Thymus (tissue), 11 donors: ENCODE data around the gene PRICKLE1. TPM values are rescaled to one million over a fixed set of nuclear protein-coding genes. Genes with fewer than 3 reads are reported as not detected.

ENCODE experiments used
- DNase-seq, 9 donors: peaks; one replicate each; pipeline ENCODE4 v3.0.0-alpha.2; 2013; ENCODE audit warnings: low spot score in 9 of 9, low read depth in 6 of 9, missing footprints in 1 of 9
- H3K27ac ChIP-seq, 2 donors: one replicate each; pipeline ENCODE4 v1.5.1; 2013; ENCODE audit warnings: control low read depth in 1 of 2, low read depth in 1 of 2, low read length in 1 of 2, mild to moderate bottlenecking in 1 of 2, moderate library complexity in 1 of 2
- H3K27me3 ChIP-seq, 2 donors: one replicate each; pipeline ENCODE4 v1.5.1; 2013; ENCODE audit warnings: low read length in 1 of 2; ENCODE audit not compliant: control insufficient read depth in 2 of 2, insufficient read depth in 1 of 2
- H3K36me3 ChIP-seq, 2 donors: one replicate each; pipeline ENCODE4 v1.5.1; 2013; ENCODE audit warnings: low read length in 1 of 2, mild to moderate bottlenecking in 1 of 2, moderate library complexity in 1 of 2; ENCODE audit not compliant: control insufficient read depth in 2 of 2, insufficient read depth in 2 of 2
- H3K4me1 ChIP-seq, 2 donors: one replicate each; pipeline ENCODE4 v1.5.1; 2013; ENCODE audit warnings: low read length in 2 of 2; ENCODE audit not compliant: control insufficient read depth in 2 of 2, insufficient read depth in 2 of 2
- H3K4me3 ChIP-seq, 2 donors: one replicate each; pipeline ENCODE4 v1.5.1; 2013; ENCODE audit warnings: low read length in 2 of 2, control low read depth in 1 of 2, mild to moderate bottlenecking in 1 of 2
- H3K9me3 ChIP-seq, 2 donors: one replicate each; pipeline ENCODE4 v1.5.1; 2013; ENCODE audit warnings: low read length in 1 of 2, mild to moderate bottlenecking in 1 of 2; ENCODE audit not compliant: control insufficient read depth in 2 of 2, insufficient read depth in 1 of 2
- WGBS: extraction: QIAGEN DNeasy Blood & Tissue Kit; methylation state at CpG from one replicate; pipeline ENCODE4 v1.1.7; 2013; 5-methylcytosine and 5-hydroxymethylcytosine counted together
- polyA plus RNA-seq: library from polyadenylated mRNA; stranded (reverse); fragments of 200-250 nt; gene quantifications from one replicate; pipeline ENCODE4 v1.2.3, GENCODE V29; 2013
- total RNA-seq: library from RNA; stranded (reverse); fragments of 120-200 nt; gene quantifications from one replicate; pipeline ENCODE4 v1.2.4, GENCODE V29; 2013
- donor health status: healthy.

The PRICKLE1 gene
- total and polyA plus RNA-seq, 2 donors, result 1.3 to 1.4 TPM

DNA sequence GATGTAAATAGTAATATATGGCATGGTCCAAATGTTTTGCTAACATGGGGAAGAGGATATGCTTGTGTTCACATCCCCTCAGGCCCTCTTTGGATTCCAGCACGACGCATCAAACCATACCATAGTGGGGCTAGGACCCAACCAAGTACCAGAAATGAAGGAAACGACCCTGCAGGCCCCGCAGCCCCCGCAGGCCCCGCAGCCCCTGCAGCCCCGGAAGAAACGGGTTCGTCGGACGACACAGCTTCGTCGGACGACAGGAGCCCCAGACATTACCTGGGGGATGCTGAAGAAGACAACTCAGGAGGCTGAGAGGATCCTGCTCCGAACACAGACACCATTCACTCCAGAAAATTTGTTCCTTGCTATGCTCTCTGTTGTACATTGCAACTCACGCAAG, 143.7 kb downstream of the PRICKLE1 start:
- 99% methylated on average over 16 of the region's 16 CpGs for WGBS

DNA sequence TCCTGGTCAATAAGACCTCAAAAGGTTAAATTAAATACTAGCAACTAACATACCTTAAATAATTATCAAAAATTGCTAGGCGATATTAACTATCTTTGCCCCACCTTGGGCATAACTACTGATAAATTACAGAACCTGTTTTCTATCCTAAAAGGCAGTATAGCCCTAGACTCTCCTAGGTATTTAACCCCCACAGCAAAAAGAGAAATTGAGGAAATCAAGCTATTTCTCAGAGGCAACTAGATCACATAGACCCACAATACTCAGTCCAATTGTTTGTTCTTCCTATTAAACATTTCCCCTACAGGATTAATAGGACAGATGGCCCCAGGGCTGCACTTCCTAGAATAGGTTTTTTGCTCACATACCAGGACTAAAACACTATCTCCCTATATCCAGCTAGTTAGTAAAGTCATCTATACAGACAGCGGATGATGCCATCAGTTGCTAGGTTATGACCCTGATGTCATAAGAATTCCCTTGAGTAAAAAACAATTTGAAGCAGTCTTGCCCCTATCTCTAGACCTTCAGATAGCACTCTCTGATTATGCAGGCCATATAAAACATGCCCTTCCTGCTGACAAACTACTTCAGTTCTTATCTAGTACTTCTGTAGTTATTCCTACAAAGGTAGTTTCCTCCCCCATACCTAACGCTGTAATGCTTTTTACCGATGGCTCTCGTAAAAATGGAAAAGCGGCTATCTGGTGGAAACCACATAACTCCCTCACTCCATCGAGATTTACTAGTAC, 145.2 kb downstream of the PRICKLE1 start:
- Histone ChIP-seq H3K27me3 (no peaks in the 10 kb centered on the region), H3K27ac (no peak overlapping the region), H3K9me3 (no peaks in the 10 kb centered on the region), H3K36me3 (peaks cover 29 to 56% of the 10 kb centered on the region in 2 donors), H3K4me1 (no peaks in the 10 kb centered on the region), H3K4me3 (no peak overlapping the region)
- no peak for DNase-seq
- 98% methylated on average over 7 of the region's 7 CpGs for WGBS

More for the DNA sequence above, 143.7 kb downstream of the PRICKLE1 start:
- H3K9me3 ChIP-seq, result no peaks in the 10 kb centered on the region
- H3K4me3 ChIP-seq, result no peak overlapping the region
- H3K4me1 ChIP-seq, result no peaks in the 10 kb centered on the region
- no peaks in the 10 kb centered on the region for H3K27me3 ChIP-seq
- no peak for DNase-seq
- H3K27ac ChIP-seq, result no peak overlapping the region
- peaks cover 29 to 56% of the 10 kb centered on the region in 2 donors for H3K36me3 ChIP-seq

DNA sequence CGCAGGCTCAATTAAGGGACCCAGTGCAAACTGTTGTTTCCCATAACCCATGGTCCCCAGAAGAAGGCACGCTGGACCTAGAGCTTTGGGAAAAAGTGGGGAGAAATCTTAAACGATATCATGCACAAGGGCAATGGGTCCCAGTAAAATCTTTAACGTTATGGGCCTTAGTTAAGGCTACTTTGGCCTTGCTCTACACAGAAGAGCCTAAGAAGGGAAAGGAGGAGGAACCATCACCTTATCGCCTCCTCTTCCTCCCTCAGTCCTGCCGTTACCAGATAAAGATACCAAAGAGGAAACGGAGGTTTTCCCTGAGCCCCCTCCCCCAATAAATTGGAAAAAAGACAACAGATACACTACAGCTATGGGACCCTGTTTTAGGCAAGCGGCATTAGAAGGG, 146.7 kb downstream of the PRICKLE1 start:
- no peaks in the 10 kb centered on the region for H3K9me3 ChIP-seq
- H3K4me3 ChIP-seq, result no peak overlapping the region
- no peak overlapping the region for H3K27ac ChIP-seq
- DNase-seq, result no peak
- H3K27me3 ChIP-seq, result no peaks in the 10 kb centered on the region
- 97% methylated on average over 8 of the region's 8 CpGs for WGBS
- H3K4me1 ChIP-seq, result no peaks in the 10 kb centered on the region
- peaks cover 23 to 58% of the 10 kb centered on the region in 2 donors for H3K36me3 ChIP-seq

DNA sequence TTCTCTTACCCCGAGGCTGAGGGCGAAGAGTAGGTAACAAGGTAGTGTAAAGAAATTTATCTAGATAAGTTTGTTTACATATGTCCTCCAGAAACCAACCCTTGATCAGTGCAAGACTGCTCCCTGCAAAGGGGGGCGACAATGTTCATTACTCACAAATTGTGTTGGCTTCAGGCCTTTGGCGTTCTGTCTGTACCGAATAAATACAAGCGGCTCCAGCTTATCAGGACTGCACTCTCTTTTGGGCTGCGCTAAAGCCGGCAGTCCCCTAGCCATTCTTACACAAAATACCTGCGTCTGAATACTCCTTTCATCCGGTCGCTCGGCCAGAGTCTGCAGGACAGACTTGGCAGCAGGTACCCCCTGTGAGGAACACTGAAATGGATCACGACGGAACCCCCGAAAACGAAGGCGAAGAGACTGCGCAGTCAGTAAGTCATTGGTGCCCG, 147.2 kb downstream of the PRICKLE1 start:
- DNase-seq, result no peak
- no peaks in the 10 kb centered on the region for H3K4me1 ChIP-seq
- 97% methylated on average over 19 of the region's 19 CpGs for WGBS

DNA sequence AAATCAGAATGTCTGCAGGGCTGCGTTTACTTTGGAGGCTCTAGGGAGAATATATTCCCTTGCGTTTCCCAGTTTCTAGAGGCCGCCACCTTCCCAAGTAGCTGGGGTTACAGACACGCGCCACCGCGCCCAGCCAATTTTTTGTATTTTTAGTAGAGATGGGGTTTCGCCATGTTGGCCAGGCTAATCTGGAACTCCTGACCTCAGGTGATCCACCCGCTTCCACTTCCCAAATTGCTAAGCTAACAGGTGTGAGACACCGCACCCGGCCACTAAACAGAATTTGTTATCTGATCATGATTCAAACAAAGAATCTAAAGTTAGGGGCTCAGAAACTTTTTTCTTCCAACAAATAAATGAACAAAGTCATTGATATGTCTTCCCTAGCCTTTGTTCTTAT, 148.9 kb downstream of the PRICKLE1 start:
- no peaks in the 10 kb centered on the region for H3K27me3 ChIP-seq
- WGBS, result 99% methylated on average over 11 of the region's 11 CpGs
- no peaks in the 10 kb centered on the region for H3K9me3 ChIP-seq
- peaks cover 16 to 40% of the 10 kb centered on the region in 2 donors for H3K36me3 ChIP-seq
- no peak overlapping the region for H3K4me3 ChIP-seq
- no peak for DNase-seq
- H3K27ac ChIP-seq, result no peak overlapping the region
- no peaks in the 10 kb centered on the region for H3K4me1 ChIP-seq

More for the DNA sequence above, 147.2 kb downstream of the PRICKLE1 start:
- no peak overlapping the region for H3K27ac ChIP-seq
- peaks cover 23 to 53% of the 10 kb centered on the region in 2 donors for H3K36me3 ChIP-seq
- H3K9me3 ChIP-seq, result no peaks in the 10 kb centered on the region
- H3K27me3 ChIP-seq, result no peaks in the 10 kb centered on the region
- no peak overlapping the region for H3K4me3 ChIP-seq

DNA sequence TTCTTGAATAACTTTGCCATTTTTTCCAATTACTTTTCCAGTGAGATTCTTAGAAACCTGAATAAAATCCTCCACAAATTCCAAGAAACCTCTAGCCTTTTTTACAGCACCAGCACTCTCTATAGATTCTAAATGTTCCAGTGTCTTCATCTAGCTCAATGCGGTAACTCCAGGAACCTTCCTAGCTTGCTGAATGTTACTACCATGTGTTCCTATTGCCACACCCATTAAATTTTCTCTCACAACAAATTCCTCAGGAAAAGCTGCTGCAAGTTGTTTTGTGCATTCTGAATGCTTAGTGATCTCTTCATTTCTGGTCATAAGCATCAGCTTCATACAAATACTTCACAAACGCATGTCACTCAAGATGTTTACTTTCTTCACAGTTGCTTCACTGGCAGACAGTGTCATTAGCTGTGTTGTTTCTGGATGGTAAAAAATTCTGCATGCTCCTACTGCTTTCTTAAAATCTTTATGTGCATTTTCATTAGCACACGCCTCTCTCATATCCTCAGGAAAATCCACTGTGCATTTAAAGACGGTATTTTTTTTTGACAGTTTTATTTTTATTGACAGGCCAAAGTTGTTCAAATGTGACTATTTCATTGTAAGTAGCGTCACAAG, 156.9 kb downstream of the PRICKLE1 start:
- Histone ChIP-seq H3K27me3 (no peaks in the 10 kb centered on the region), H3K27ac (no peak overlapping the region), H3K9me3 (no peaks in the 10 kb centered on the region), H3K4me1 (no peaks in the 10 kb centered on the region), H3K36me3 (peaks cover 4 to 8% of the 10 kb centered on the region in 2 donors), H3K4me3 (no peak overlapping the region)
- DNase-seq, result no peak
- WGBS, result 97% methylated on average over 5 of the region's 5 CpGs

DNA sequence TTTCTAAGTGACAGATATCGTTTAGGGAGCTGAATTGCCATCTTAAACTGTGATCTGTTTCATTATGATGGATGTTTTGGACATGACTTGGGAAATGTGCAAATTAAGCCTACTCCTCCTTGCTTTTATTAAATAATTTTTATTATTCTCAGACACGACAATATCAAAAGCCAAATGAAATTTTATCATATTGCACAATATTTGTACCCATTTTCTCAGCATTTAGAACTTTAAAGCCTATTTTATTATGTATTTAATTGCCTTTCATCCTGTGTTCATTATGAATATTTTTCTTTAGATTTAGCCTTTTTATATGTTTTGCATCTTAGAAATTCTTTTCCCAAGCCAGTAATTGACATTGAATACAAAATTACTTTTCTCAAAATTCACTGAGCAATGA, 160.7 kb downstream of the PRICKLE1 start:
- Histone ChIP-seq H3K27me3 (no peaks in the 10 kb centered on the region), H3K4me3 (no peak overlapping the region), H3K4me1 (no peaks in the 10 kb centered on the region), H3K27ac (no peak overlapping the region), H3K36me3 (peaks cover 4 to 12% of the 10 kb centered on the region in 2 donors), H3K9me3 (no peaks in the 10 kb centered on the region)
- no peak for DNase-seq
- WGBS, result 72% methylated on average over 2 of the region's 2 CpGs

DNA sequence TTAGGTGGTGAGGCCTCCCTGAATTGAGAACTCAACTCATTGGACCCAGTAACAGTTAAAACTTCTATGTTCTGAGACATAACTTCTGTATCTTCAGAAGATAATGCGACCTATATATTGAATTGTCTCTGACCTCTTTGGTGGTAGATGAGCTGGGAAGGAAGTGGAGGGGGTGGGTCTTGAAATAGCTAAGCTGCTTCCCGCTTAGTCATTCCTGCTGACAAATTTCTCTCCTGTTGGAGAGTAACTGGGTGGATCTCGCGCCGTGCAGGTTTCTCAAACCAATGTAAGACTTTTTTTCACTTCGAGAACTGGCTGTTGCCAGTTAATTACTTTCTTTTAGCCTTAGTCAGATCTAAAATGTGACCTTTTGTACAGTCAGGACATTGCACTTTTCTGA, 162.8 kb downstream of the PRICKLE1 start:
- H3K36me3 ChIP-seq, result peaks cover 4 to 9% of the 10 kb centered on the region in 2 donors
- WGBS, result 96% methylated on average over 6 of the region's 6 CpGs
- H3K4me1 ChIP-seq, result no peaks in the 10 kb centered on the region
- no peaks in the 10 kb centered on the region for H3K27me3 ChIP-seq
- H3K4me3 ChIP-seq, result no peak overlapping the region
- H3K27ac ChIP-seq, result no peak overlapping the region
- H3K9me3 ChIP-seq, result no peaks in the 10 kb centered on the region
- DNase-seq, result no peak

DNA sequence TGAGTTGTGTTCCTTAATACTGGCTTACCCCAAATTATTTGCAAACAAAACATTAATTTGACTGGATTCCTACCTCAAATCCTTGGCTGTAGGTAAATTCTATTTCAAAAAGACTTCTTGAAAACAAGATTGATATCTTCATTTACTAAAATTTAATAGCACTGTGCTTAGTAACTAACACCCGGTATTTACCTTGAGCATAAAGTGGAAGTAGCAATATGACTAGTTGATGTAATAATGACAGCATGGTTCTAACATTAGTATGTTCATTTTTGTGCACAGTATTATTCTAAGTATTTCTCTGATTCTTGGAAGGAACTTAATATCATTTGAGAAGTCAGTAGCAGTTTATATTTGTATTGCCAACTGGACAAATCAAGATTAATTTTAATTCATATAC, 166.8 kb downstream of the PRICKLE1 start:
- H3K27me3 ChIP-seq, result no peaks in the 10 kb centered on the region
- DNase-seq, result no peak
- peaks cover 0 to 5% of the 10 kb centered on the region in 2 donors for H3K36me3 ChIP-seq
- no peaks in the 10 kb centered on the region for H3K9me3 ChIP-seq
- H3K4me3 ChIP-seq, result no peak overlapping the region
- no peak overlapping the region for H3K27ac ChIP-seq
- 94% methylated on average over 1 of the region's 1 CpG for WGBS
- no peaks in the 10 kb centered on the region for H3K4me1 ChIP-seq
